ENCODE results near the gene HPS1. TPM values are rescaled to one million over a fixed set of nuclear protein-coding genes. Genes with fewer than 3 reads are reported as not detected.

HPS1 gene
- total and polyA plus RNA-seq, 2 of the 4 experiments (the other 2 are of a cell fraction) = 14.0 to 55.2 TPM

- TF ChIP-seq, protein P1, sequence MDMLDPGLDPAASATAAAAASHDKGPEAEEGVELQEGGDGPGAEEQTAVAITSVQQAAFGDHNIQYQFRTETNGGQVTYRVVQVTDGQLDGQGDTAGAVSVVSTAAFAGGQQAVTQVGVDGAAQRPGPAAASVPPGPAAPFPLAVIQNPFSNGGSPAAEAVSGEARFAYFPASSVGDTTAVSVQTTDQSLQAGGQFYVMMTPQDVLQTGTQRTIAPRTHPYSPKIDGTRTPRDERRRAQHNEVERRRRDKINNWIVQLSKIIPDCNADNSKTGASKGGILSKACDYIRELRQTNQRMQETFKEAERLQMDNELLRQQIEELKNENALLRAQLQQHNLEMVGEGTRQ (IDR thresholded peaks at IDR 0.05; ENCODE audit: low read depth, low read length) = no peak
These were observed 46.0 kb upstream of the HPS1 start (continued) for GRCh38 chr10:98492763-98493162.

DNA sequence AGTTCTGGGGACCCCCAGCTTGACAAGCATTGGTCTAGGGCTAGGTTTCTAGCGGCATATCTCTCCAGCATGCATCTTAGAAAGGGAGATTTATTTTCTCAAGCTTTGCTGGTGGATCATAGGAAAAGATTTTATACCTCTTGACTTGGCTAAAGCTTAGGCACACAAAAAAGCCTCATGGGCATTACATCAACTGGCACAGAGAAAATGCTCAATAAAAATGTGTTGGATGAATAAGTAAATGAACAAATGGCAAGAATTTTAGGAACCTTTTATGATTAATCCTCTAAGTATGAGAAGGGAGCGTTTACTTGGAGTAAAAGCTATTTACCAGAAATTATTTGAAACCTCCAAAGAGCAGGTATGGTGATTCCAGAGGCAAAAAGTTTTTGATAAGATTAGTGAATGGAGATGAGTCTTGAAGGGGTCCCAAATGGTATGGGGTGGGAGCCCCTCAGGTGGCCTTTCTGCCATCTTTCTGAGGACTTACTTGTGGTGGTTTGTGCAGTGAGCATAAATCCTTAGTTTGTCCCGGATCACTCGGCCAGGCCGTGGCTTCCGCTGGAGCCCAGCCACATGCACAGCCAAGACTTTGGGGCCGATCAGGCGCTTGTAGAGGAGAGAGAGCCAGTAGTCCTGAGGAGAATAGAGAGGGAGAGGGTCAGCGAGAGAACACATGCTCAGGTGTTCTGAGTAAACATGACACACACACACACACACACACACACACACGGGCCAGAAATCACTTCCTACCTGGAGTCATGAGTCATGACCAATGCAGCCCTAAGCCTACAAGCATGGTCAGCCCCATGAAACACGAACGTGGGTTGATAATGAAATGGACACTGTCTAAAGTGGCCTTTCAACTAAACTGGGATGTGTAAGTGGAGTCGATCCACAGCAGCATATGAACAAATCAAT lies 43.1 kb upstream of the HPS1 start:
- Histone ChIP-seq H3K9me1 (ENCODE audit: insufficient read depth, low read length) (no peaks in the 10 kb centered on the region), H3K56ac (ENCODE audit: extremely low read depth, insufficient read depth, low read length) (no peak overlapping the region), H3K27ac (ENCODE audit: insufficient read depth, low read length) (no peak overlapping the region), H3K4me3 (ENCODE audit: insufficient read depth, low read depth, low read length) (no peak overlapping the region), H2AK5ac (ENCODE audit: low read depth, low read length) (no peak overlapping the region), H4K5ac (ENCODE audit: low read depth, low read length) (no peak overlapping the region), H3K4me1 (ENCODE audit: control insufficient read depth, insufficient read depth, low read length) (peaks cover 2% of the 10 kb centered on the region; the same call in 1 of the 2 replicates), H2AFZ (replicated peaks; ENCODE audit: low read length, poor library complexity) (no peak overlapping the region), H3K9ac (ENCODE audit: low read depth, low read length) (no peak overlapping the region), H3K14ac (replicated peaks; ENCODE audit: low read depth, low read length) (no peak overlapping the region), H3K18ac (ENCODE audit: low read depth, low read length) (no peak overlapping the region), H3K36me3 (ENCODE audit: control insufficient read depth, insufficient read depth, low read length) (no peaks in the 10 kb centered on the region), H2BK5ac (ENCODE audit: low read depth, low read length, poor library complexity, severe bottlenecking) (no peak overlapping the region), H4K91ac (ENCODE audit: insufficient read depth, low read depth, low read length) (no peak overlapping the region), H2BK20ac (ENCODE audit: low read depth, low read length) (no peak overlapping the region), H2BK15ac (ENCODE audit: low read depth, low read length) (no peak overlapping the region), H4K8ac (ENCODE audit: low read depth in 2 of 2, low read length in 2 of 2) (no peak overlapping the region), H4K20me1 (ENCODE audit: insufficient read depth, low read length) (no peaks in the 10 kb centered on the region), H3K79me1 (ENCODE audit: low read depth in 1 of 2, low read length in 2 of 2) (no peaks in the 10 kb centered on the region), H2AK9ac (replicated peaks; ENCODE audit: low read depth, low read length, poor library complexity) (no peak overlapping the region), H3K9me3 (ENCODE audit: control insufficient read depth, insufficient read depth, low read length) (no peaks in the 10 kb centered on the region), H3K4ac (ENCODE audit: low read depth, low read length) (no peak overlapping the region), H3K23ac (ENCODE audit: low read depth, low read length) (no peak overlapping the region), H3K27me3 (ENCODE audit: control insufficient read depth, insufficient read depth, low read length) (no peaks in the 10 kb centered on the region), H3K4me2 (ENCODE audit: low read depth, low read length) (no peak overlapping the region), H2BK120ac (ENCODE audit: low read depth, low read length) (no peak overlapping the region)
- intact Hi-C loops (cut with micrococcal nuclease) (no loop called here), dilution Hi-C loops (cut with HindIII; ENCODE audit: low sequenced_read_pairs, unreplicated experiment) (no loop called here), in situ Hi-C loops (cut with MboI; ENCODE audit: low sequenced_read_pairs) (no loop called here)
- TF ChIP-seq FOS (IDR thresholded peaks at IDR 0.05; ENCODE audit: low read depth, low read length) = no peak
- no peak for TF ChIP-seq CEBPB (IDR thresholded peaks at IDR 0.05; ENCODE audit: low read depth, low read length)
- CTCF ChIA-PET = no interaction called here
- DNase-seq = no peak
- POLR2A ChIA-PET (ENCODE audit: unreplicated experiment) = no interaction called here
- BruUV-seq (replicated peaks) = no TSS peak
- WGBS, 2 experiments (ENCODE audit: extremely low coverage in 2 of 2, insufficient read length in 1 of 2) = no CpG with 5 or more reads among the region's 13 CpGs
- ATAC-seq (ENCODE audit: low read depth) = no peak

Measured in IMR-90 (cell line).